ENCODE results near the gene CBLC.

DNA sequence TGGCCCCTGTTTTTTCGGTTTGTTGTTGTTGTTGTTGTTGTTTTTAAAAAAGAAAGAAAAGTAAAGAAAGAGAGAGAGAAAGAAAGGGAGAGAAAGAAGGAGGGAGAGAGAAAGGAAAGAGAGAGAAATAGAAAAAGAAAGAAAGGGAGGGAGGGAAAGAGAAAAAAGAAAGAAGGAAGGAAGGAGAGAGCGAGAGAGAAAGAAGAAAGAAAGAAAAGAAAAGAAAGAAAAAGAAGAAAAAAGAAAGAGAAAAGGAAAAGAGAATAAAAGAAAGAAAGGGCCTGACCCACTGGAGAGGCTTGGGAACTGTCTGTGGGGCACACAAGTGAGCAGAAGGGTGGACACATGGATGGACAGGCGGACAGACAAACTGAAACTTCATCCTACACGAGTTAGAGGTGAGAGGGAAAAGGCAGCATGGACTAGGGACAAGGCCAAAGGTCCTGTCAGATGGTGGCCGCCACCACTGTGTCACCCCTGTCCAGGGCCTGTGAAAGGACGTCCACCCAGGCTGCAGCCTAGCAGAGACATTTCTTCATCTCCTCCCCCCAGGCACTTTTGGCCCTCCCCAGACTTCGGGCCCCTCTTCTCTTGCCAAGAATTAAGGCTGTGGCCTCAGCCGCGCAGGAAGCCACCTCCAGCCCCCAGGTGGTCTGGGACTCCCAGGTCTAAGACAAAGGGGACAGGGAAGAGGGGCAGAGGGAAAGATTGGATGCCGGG is 22.1 kb downstream of the CBLC start:
- TF ChIP-seq, protein P1, sequence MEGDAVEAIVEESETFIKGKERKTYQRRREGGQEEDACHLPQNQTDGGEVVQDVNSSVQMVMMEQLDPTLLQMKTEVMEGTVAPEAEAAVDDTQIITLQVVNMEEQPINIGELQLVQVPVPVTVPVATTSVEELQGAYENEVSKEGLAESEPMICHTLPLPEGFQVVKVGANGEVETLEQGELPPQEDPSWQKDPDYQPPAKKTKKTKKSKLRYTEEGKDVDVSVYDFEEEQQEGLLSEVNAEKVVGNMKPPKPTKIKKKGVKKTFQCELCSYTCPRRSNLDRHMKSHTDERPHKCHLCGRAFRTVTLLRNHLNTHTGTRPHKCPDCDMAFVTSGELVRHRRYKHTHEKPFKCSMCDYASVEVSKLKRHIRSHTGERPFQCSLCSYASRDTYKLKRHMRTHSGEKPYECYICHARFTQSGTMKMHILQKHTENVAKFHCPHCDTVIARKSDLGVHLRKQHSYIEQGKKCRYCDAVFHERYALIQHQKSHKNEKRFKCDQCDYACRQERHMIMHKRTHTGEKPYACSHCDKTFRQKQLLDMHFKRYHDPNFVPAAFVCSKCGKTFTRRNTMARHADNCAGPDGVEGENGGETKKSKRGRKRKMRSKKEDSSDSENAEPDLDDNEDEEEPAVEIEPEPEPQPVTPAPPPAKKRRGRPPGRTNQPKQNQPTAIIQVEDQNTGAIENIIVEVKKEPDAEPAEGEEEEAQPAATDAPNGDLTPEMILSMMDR (conservative IDR thresholded peaks at IDR 0.05) = no peak
- TF ChIP-seq EZH2 (IDR thresholded peaks at IDR 0.05; ENCODE audit: low read depth) = no peak

Measured in PC-9 (cell line).